ENCODE results near the gene MROH8.

MROH8 gene

GRCh38 chr20:37165031-37165430 lies 14.3 kb downstream of the MROH8 start:
- Histone ChIP-seq H3K79me2 (ENCODE audit: insufficient read depth, low read length) (no peaks in the 10 kb centered on the region), H3K9me3 (ENCODE audit: low read length) (no peaks in the 10 kb centered on the region), H3K9ac (ENCODE audit: low read length) (no peak overlapping the region), H3K27ac (ENCODE audit: low read depth, low read length, poor library complexity, severe bottlenecking) (no peak overlapping the region), H4K20me1 (ENCODE audit: insufficient read depth, low read length) (no peaks in the 10 kb centered on the region), H3K27me3 (ENCODE audit: insufficient read depth, low read length) (no peaks in the 10 kb centered on the region), H3K4me2 (ENCODE audit: low read length) (no peak overlapping the region), H3K4me3 (ENCODE audit: low read depth, low read length, poor library complexity, severe bottlenecking) (no peak overlapping the region), H3K36me3 (ENCODE audit: insufficient read depth, low read length) (no peaks in the 10 kb centered on the region), H3K4me1 (ENCODE audit: insufficient read depth, low read length, severe bottlenecking) (no peaks in the 10 kb centered on the region), H2AFZ (ENCODE audit: low read length) (no peak overlapping the region), H3F3A (ENCODE audit: insufficient read depth, low read length) (no peaks in the 10 kb centered on the region), H3K9me2 (ENCODE audit: low read depth, low read length) (no peaks in the 10 kb centered on the region)
- TF ChIP-seq CTCF (IDR thresholded peaks at IDR 0.05; ENCODE audit: low read length) (no peak), EZH2 (IDR thresholded peaks at IDR 0.05; ENCODE audit: borderline replicate concordance, low read length) (no peak)

- H3K36me3 ChIP-seq (ENCODE audit: insufficient read depth, low read length): no peaks in the 10 kb centered on the region
- H3K9me2 ChIP-seq (ENCODE audit: low read depth, low read length): no peaks in the 10 kb centered on the region
- no peak overlapping the region for H3K27ac ChIP-seq (ENCODE audit: low read depth, low read length, poor library complexity, severe bottlenecking)
- H3K9ac ChIP-seq (ENCODE audit: low read length): no peak overlapping the region
- H3K9me3 ChIP-seq (ENCODE audit: low read length): no peaks in the 10 kb centered on the region
- H3K4me2 ChIP-seq (ENCODE audit: low read length): no peak overlapping the region
- no peaks in the 10 kb centered on the region for H4K20me1 ChIP-seq (ENCODE audit: insufficient read depth, low read length)
- no peak overlapping the region for H3K4me3 ChIP-seq (ENCODE audit: low read depth, low read length, poor library complexity, severe bottlenecking)
- no peaks in the 10 kb centered on the region for H3K27me3 ChIP-seq (ENCODE audit: insufficient read depth, low read length)
- no peak for TF ChIP-seq EZH2 (IDR thresholded peaks at IDR 0.05; ENCODE audit: borderline replicate concordance, low read length)
- no peak for TF ChIP-seq CTCF (IDR thresholded peaks at IDR 0.05; ENCODE audit: low read length)
- H3K79me2 ChIP-seq (ENCODE audit: insufficient read depth, low read length): no peaks in the 10 kb centered on the region
- H3F3A ChIP-seq (ENCODE audit: insufficient read depth, low read length): no peaks in the 10 kb centered on the region
- H2AFZ ChIP-seq (ENCODE audit: low read length): no peak overlapping the region
- H3K4me1 ChIP-seq (ENCODE audit: insufficient read depth, low read length, severe bottlenecking): no peaks in the 10 kb centered on the region
These were observed 15.4 kb downstream of the MROH8 start for GRCh38 chr20:37163832-37164554.

- H3K4me1 ChIP-seq (ENCODE audit: insufficient read depth, low read length, severe bottlenecking): no peaks in the 10 kb centered on the region
- H3K36me3 ChIP-seq (ENCODE audit: insufficient read depth, low read length): no peaks in the 10 kb centered on the region
- TF ChIP-seq CTCF (IDR thresholded peaks at IDR 0.05; ENCODE audit: low read length): no peak
- TF ChIP-seq EZH2 (IDR thresholded peaks at IDR 0.05; ENCODE audit: borderline replicate concordance, low read length): no peak
- no peaks in the 10 kb centered on the region for H3K27me3 ChIP-seq (ENCODE audit: insufficient read depth, low read length)
- H3K9me2 ChIP-seq (ENCODE audit: low read depth, low read length): no peaks in the 10 kb centered on the region
- H3K79me2 ChIP-seq (ENCODE audit: insufficient read depth, low read length): no peaks in the 10 kb centered on the region
- no peaks in the 10 kb centered on the region for H3F3A ChIP-seq (ENCODE audit: insufficient read depth, low read length)
- H3K27ac ChIP-seq (ENCODE audit: low read depth, low read length, poor library complexity, severe bottlenecking): no peak overlapping the region
- no peak overlapping the region for H3K4me2 ChIP-seq (ENCODE audit: low read length)
- H3K9ac ChIP-seq (ENCODE audit: low read length): no peak overlapping the region
- H3K9me3 ChIP-seq (ENCODE audit: low read length): no peaks in the 10 kb centered on the region
- H3K4me3 ChIP-seq (ENCODE audit: low read depth, low read length, poor library complexity, severe bottlenecking): no peak overlapping the region
- H4K20me1 ChIP-seq (ENCODE audit: insufficient read depth, low read length): no peaks in the 10 kb centered on the region
- H2AFZ ChIP-seq (ENCODE audit: low read length): no peak overlapping the region
These were observed 16.7 kb downstream of the MROH8 start for GRCh38 chr20:37162646-37163045.

Measured in OCI-LY1 (cell line).